ENCODE data around the gene OR51G1.

DNA sequence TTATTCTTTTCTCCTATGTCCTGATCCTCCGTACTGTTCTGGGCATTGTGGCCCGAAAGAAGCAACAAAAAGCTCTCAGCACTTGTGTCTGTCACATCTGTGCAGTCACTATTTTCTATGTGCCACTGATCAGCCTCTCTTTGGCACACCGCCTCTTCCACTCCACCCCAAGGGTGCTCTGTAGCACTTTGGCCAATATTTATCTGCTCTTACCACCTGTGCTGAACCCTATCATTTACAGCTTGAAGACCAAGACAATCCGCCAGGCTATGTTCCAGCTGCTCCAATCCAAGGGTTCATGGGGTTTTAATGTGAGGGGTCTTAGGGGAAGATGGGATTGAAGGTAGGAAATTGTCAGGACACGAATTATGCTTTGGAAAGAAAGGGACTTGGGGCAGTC lies 41.6 kb downstream of the OR51G1 start:
- TF ChIP-seq RCOR1 (conservative IDR thresholded peaks at IDR 0.05; ENCODE audit: low read depth, low read length) (no peak), SIN3A (IDR thresholded peaks at IDR 0.05; ENCODE audit: low read depth, low read length) (no peak), RAD21 (IDR thresholded peaks at IDR 0.05; ENCODE audit: insufficient read depth, low read depth, low read length) (no peak), EZH2 (IDR thresholded peaks at IDR 0.05; ENCODE audit: borderline replicate concordance, control insufficient read depth, low read depth, low read length) (no peak), GABPA (IDR thresholded peaks at IDR 0.05; ENCODE audit: low read depth) (no peak), POLR2AphosphoS5 (IDR thresholded peaks at IDR 0.05; ENCODE audit: low read length) (no peak), CBFB (IDR thresholded peaks at IDR 0.05; ENCODE audit: low read depth) (no peak)
- TF ChIP-seq, protein P1, sequence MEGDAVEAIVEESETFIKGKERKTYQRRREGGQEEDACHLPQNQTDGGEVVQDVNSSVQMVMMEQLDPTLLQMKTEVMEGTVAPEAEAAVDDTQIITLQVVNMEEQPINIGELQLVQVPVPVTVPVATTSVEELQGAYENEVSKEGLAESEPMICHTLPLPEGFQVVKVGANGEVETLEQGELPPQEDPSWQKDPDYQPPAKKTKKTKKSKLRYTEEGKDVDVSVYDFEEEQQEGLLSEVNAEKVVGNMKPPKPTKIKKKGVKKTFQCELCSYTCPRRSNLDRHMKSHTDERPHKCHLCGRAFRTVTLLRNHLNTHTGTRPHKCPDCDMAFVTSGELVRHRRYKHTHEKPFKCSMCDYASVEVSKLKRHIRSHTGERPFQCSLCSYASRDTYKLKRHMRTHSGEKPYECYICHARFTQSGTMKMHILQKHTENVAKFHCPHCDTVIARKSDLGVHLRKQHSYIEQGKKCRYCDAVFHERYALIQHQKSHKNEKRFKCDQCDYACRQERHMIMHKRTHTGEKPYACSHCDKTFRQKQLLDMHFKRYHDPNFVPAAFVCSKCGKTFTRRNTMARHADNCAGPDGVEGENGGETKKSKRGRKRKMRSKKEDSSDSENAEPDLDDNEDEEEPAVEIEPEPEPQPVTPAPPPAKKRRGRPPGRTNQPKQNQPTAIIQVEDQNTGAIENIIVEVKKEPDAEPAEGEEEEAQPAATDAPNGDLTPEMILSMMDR (IDR thresholded peaks at IDR 0.05 in 2 of 3, conservative IDR thresholded peaks at IDR 0.05 in 1 of 3; ENCODE audit: control insufficient read depth in 2 of 3, extremely low read depth in 1 of 3, insufficient read depth in 1 of 3, low read depth in 3 of 3, low read length in 3 of 3): no peak
- TF ChIP-seq, protein P2, sequence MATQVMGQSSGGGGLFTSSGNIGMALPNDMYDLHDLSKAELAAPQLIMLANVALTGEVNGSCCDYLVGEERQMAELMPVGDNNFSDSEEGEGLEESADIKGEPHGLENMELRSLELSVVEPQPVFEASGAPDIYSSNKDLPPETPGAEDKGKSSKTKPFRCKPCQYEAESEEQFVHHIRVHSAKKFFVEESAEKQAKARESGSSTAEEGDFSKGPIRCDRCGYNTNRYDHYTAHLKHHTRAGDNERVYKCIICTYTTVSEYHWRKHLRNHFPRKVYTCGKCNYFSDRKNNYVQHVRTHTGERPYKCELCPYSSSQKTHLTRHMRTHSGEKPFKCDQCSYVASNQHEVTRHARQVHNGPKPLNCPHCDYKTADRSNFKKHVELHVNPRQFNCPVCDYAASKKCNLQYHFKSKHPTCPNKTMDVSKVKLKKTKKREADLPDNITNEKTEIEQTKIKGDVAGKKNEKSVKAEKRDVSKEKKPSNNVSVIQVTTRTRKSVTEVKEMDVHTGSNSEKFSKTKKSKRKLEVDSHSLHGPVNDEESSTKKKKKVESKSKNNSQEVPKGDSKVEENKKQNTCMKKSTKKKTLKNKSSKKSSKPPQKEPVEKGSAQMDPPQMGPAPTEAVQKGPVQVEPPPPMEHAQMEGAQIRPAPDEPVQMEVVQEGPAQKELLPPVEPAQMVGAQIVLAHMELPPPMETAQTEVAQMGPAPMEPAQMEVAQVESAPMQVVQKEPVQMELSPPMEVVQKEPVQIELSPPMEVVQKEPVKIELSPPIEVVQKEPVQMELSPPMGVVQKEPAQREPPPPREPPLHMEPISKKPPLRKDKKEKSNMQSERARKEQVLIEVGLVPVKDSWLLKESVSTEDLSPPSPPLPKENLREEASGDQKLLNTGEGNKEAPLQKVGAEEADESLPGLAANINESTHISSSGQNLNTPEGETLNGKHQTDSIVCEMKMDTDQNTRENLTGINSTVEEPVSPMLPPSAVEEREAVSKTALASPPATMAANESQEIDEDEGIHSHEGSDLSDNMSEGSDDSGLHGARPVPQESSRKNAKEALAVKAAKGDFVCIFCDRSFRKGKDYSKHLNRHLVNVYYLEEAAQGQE (IDR thresholded peaks at IDR 0.05; ENCODE audit: low read depth, low read length): no peak

All from GM12878 (cell line).